ENCODE data around the gene SCAF1. TPM values are rescaled to one million over a fixed set of nuclear protein-coding genes. Genes with fewer than 3 reads are reported as not detected.
A peak's percentile ranks its signal among the peaks of the same experiment; 100 is the strongest.

SCAF1 gene
- total and polyA plus RNA-seq, 2 of the 13 experiments (the other 11 are each of a cell fraction or from before 2014, with no cell fraction given), result 3.3 to 6.1 TPM

DNA sequence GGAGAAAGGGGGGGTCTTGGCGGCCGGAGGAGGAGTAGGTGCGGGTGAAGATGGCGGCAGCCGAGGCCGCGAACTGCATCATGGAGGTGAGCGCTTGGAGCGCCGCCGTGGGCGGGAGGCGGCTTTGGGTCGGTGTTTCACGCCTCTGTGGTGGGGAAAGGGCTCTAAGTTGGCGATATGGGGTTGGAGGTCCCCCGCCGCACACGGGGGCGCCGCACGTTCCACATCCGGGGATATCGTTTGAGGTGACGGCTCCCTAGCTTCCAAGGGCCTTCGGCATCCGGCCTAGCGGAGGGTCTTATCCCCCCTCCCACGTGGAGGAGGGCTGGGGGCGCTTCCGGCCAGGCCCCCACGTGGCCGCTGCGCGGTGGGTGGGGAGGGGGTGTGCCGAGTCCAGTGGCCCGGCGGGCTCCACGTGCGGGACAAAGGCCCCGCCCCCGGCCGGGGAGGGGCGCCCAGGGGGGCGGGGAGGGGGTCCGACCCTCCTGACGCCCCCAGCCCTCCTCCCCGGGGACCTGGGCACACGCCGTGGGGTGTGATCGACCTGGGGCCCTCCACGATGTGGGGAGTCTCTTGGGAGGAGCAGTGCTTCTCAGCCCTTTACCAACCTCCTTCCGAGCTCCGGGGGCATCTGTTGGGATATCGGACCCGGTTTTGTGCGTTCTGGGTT is 35.4 kb downstream of the SCAF1 start, which contains the start of gene PRMT1 (continued):
- TF ChIP-seq, protein P1, sequence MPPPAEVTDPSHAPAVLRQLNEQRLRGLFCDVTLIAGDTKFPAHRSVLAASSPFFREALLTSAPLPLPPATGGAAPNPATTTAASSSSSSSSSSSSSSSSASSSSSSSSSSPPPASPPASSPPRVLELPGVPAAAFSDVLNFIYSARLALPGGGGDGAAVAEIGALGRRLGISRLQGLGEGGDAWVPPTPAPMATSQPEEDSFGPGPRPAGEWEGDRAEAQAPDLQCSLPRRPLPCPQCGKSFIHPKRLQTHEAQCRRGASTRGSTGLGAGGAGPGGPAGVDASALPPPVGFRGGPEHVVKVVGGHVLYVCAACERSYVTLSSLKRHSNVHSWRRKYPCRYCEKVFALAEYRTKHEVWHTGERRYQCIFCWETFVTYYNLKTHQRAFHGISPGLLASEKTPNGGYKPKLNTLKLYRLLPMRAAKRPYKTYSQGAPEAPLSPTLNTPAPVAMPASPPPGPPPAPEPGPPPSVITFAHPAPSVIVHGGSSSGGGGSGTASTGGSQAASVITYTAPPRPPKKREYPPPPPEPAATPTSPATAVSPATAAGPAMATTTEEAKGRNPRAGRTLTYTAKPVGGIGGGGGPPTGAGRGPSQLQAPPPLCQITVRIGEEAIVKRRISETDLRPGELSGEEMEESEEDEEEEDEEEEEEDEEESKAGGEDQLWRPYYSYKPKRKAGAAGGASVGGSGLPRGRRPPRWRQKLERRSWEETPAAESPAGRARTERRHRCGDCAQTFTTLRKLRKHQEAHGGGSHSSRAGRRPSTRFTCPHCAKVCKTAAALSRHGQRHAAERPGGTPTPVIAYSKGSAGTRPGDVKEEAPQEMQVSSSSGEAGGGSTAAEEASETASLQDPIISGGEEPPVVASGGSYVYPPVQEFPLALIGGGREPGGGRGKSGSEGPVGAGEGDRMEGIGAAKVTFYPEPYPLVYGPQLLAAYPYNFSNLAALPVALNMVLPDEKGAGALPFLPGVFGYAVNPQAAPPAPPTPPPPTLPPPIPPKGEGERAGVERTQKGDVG (CRISPR knock-in tag; IDR thresholded peaks at IDR 0.05; ENCODE audit: borderline replicate concordance), result no peak
- TF ChIP-seq, protein P2, sequence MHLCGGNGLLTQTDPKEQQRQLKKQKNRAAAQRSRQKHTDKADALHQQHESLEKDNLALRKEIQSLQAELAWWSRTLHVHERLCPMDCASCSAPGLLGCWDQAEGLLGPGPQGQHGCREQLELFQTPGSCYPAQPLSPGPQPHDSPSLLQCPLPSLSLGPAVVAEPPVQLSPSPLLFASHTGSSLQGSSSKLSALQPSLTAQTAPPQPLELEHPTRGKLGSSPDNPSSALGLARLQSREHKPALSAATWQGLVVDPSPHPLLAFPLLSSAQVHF (CRISPR knock-in tag; IDR thresholded peaks at IDR 0.05), result no peak
- TF ChIP-seq ZNF567 (CRISPR knock-in tag; IDR thresholded peaks at IDR 0.05; ENCODE audit: borderline replicate concordance), result no peak
- TF ChIP-seq GZF1 (CRISPR knock-in tag; IDR thresholded peaks at IDR 0.05), result no peak
- TF ChIP-seq, protein P3, sequence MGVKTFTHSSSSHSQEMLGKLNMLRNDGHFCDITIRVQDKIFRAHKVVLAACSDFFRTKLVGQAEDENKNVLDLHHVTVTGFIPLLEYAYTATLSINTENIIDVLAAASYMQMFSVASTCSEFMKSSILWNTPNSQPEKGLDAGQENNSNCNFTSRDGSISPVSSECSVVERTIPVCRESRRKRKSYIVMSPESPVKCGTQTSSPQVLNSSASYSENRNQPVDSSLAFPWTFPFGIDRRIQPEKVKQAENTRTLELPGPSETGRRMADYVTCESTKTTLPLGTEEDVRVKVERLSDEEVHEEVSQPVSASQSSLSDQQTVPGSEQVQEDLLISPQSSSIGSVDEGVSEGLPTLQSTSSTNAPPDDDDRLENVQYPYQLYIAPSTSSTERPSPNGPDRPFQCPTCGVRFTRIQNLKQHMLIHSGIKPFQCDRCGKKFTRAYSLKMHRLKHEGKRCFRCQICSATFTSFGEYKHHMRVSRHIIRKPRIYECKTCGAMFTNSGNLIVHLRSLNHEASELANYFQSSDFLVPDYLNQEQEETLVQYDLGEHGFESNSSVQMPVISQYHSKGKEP (CRISPR knock-in tag; IDR thresholded peaks at IDR 0.05), result no peak
- TF ChIP-seq, protein P4, sequence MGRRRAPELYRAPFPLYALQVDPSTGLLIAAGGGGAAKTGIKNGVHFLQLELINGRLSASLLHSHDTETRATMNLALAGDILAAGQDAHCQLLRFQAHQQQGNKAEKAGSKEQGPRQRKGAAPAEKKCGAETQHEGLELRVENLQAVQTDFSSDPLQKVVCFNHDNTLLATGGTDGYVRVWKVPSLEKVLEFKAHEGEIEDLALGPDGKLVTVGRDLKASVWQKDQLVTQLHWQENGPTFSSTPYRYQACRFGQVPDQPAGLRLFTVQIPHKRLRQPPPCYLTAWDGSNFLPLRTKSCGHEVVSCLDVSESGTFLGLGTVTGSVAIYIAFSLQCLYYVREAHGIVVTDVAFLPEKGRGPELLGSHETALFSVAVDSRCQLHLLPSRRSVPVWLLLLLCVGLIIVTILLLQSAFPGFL (CRISPR knock-in tag; IDR thresholded peaks at IDR 0.05), result no peak
- no peak for TF ChIP-seq XRCC5 (optimal IDR thresholded peaks at IDR 0.05; ENCODE audit: low read length)
- peak; percentile 77 for TF ChIP-seq REPIN1 (CRISPR knock-in tag; IDR thresholded peaks at IDR 0.05; ENCODE audit: borderline replicate concordance, low read depth)
- TF ChIP-seq, protein P5, sequence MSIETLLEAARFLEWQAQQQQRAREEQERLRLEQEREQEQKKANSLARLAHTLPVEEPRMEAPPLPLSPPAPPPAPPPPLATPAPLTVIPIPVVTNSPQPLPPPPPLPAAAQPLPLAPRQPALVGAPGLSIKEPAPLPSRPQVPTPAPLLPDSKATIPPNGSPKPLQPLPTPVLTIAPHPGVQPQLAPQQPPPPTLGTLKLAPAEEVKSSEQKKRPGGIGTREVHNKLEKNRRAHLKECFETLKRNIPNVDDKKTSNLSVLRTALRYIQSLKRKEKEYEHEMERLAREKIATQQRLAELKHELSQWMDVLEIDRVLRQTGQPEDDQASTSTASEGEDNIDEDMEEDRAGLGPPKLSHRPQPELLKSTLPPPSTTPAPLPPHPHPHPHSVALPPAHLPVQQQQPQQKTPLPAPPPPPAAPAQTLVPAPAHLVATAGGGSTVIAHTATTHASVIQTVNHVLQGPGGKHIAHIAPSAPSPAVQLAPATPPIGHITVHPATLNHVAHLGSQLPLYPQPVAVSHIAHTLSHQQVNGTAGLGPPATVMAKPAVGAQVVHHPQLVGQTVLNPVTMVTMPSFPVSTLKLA (IDR thresholded peaks at IDR 0.05), result peak; percentile 85
- TF ChIP-seq, protein P6, sequence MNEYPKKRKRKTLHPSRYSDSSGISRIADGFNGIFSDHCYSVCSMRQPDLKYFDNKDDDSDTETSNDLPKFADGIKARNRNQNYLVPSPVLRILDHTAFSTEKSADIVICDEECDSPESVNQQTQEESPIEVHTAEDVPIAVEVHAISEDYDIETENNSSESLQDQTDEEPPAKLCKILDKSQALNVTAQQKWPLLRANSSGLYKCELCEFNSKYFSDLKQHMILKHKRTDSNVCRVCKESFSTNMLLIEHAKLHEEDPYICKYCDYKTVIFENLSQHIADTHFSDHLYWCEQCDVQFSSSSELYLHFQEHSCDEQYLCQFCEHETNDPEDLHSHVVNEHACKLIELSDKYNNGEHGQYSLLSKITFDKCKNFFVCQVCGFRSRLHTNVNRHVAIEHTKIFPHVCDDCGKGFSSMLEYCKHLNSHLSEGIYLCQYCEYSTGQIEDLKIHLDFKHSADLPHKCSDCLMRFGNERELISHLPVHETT (CRISPR knock-in tag; conservative IDR thresholded peaks at IDR 0.05), result peak; percentile 59; the same call in 1 of the 2 replicates
- TF ChIP-seq, protein P7, sequence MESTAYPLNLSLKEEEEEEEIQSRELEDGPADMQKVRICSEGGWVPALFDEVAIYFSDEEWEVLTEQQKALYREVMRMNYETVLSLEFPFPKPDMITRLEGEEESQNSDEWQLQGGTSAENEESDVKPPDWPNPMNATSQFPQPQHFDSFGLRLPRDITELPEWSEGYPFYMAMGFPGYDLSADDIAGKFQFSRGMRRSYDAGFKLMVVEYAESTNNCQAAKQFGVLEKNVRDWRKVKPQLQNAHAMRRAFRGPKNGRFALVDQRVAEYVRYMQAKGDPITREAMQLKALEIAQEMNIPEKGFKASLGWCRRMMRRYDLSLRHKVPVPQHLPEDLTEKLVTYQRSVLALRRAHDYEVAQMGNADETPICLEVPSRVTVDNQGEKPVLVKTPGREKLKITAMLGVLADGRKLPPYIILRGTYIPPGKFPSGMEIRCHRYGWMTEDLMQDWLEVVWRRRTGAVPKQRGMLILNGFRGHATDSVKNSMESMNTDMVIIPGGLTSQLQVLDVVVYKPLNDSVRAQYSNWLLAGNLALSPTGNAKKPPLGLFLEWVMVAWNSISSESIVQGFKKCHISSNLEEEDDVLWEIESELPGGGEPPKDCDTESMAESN (CRISPR knock-in tag; conservative IDR thresholded peaks at IDR 0.05), result peak; percentile 52; the same call in 1 of the 2 replicates
- TF ChIP-seq ZNF75D (CRISPR knock-in tag; IDR thresholded peaks at IDR 0.05; ENCODE audit: borderline replicate concordance), result no peak
- no peak for TF ChIP-seq TOE1 (CRISPR knock-in tag; IDR thresholded peaks at IDR 0.05)
- TF ChIP-seq SMYD3 (CRISPR knock-in tag; IDR thresholded peaks at IDR 0.05), result 0 out of 2 replicates have a peak, but pooled peaks have one; percentile 32
- no peak for TF ChIP-seq ZNF549 (CRISPR knock-in tag; IDR thresholded peaks at IDR 0.05)
- TF ChIP-seq KDM5B (CRISPR knock-in tag; IDR thresholded peaks at IDR 0.05; ENCODE audit: borderline replicate concordance), result peak; percentile 92

Data from HepG2 (cell line).